Naive B cell (primary cell): ENCODE results near the gene CLIC5. TPM values are rescaled to one million over a fixed set of nuclear protein-coding genes. Genes with fewer than 3 reads are reported as not detected.
"Not testable (repeated sequence)": the region's sequence is repeated elsewhere in the genome, so short reads cannot be mapped to it uniquely, and the experiment has no call there.

Experiments used
- ATAC-seq, 2 donors: fragments of 150-1000 bp; cut with Tn5 transposase; 2 replicates each; pipeline ENCODE4 v1.10.0; 2021; ENCODE audit warnings: low read depth in 2 of 2, mild to moderate bottlenecking in 2 of 2, moderate library complexity in 2 of 2
- DNase-seq: peaks from one replicate; pipeline ENCODE4 v3.0.0; 2022
- H3K27ac Mint-ChIP-seq, 6 donors: one replicate each; pipeline ENCODE4 v1.8.0; 2020 to 2022; ENCODE audit warnings: mild to moderate bottlenecking in 6 of 6, mixed read lengths in 6 of 6, moderate library complexity in 5 of 6, inconsistent platforms in 2 of 6
- H3K27me3 Mint-ChIP-seq, 3 donors: one replicate each; pipeline ENCODE4 v1.8.0; 2021 to 2022; ENCODE audit warnings: mixed read lengths in 3 of 3, mild to moderate bottlenecking in 1 of 3
- H3K36me3 Mint-ChIP-seq, 2 donors: one replicate each; pipeline ENCODE4 v1.8.0; 2020 to 2022; ENCODE audit warnings: mixed read lengths in 2 of 2, inconsistent platforms in 1 of 2, mild to moderate bottlenecking in 1 of 2
- H3K4me1 Mint-ChIP-seq, 3 donors: one replicate each; pipeline ENCODE4 v1.8.0; 2020 to 2022; ENCODE audit warnings: mixed read lengths in 3 of 3, inconsistent platforms in 1 of 3, mild to moderate bottlenecking in 1 of 3, moderate library complexity in 1 of 3
- H3K4me3 Mint-ChIP-seq, 8 donors: one replicate each; pipeline ENCODE4 v1.8.0; 2020 to 2022; ENCODE audit warnings: mild to moderate bottlenecking in 8 of 8, mixed read lengths in 8 of 8, moderate library complexity in 8 of 8, inconsistent platforms in 2 of 8
- H3K9me3 Mint-ChIP-seq, 7 donors: one replicate each; pipeline ENCODE4 v1.8.0; 2020 to 2022; ENCODE audit warnings: mixed read lengths in 7 of 7, mild to moderate bottlenecking in 5 of 7, inconsistent platforms in 2 of 7, moderate library complexity in 1 of 7
- polyA plus RNA-seq, 6 donors: library from polyadenylated mRNA; unstranded; fragments of 300-500 nt; fragmentation: Illumina TruSeq; gene quantifications; one replicate each; pipeline ENCODE4 v1.2.3, GENCODE V29; 2021; ENCODE audit warnings: low read depth in 6 of 6

CLIC5 gene
- polyA plus RNA-seq, 6 donors from 2014 or later = 0.05 to 1.3 (median 0.13) TPM; not detected in 1

DNA sequence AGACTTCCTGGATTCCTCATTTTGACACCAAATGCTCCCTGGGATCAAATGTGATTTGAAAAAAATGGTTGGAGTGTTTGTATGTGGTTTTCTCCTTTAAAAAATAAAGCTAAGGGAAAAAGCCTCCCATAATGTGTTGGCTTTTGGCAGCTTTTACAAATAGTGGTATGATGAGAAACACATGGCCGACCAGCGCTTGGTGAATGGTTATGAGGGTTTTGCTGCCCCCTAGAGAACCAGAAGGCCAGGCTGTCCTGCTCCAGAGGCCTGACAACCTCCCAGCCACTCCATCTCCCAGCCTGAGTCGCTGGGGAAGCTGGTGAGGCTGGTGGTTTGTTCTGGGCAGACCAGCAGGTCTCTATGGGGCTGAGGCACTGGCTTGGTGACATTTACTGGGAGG, 69.3 kb downstream of the CLIC5 start:
- Mint-ChIP-seq H3K4me1 (no peaks in the 10 kb centered on the region), H3K27ac (no peak overlapping the region), H3K4me3 (no peak overlapping the region), H3K27me3 (peaks cover 0 to 7% (median 4%) of the 10 kb centered on the region in 3 donors), H3K9me3 (peaks cover 0 to 2% (median 0%) of the 10 kb centered on the region in 7 donors), H3K36me3 (no peaks in the 10 kb centered on the region)
- ATAC-seq (no peak), DNase-seq (no peak)

DNA sequence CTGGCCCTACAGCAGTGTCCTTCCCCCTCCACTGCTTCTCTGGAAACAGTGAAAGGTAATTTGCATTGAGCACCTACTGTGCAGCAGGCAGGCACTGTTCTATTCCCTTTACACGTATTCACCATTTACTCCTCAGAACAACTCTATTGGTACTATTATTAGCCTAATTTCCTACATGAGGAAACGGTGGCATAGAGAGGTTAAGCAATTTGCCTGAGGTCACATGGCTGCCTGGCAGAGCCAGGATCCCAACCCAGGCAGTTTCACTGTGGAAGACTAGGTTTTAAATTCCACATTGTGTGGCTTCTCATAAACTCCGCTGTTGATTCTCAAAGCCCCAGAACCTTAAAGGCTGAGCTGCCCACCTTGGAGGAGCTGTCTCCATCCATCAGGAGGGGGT, 72.7 kb downstream of the CLIC5 start:
- Mint-ChIP-seq H3K9me3 (no peaks in the 10 kb centered on the region), H3K4me1 (no peaks in the 10 kb centered on the region), H3K36me3 (no peaks in the 10 kb centered on the region), H3K27ac (no peak overlapping the region), H3K4me3 (no peak overlapping the region), H3K27me3 (peaks cover 0 to 4% (median 0%) of the 10 kb centered on the region in 3 donors)
- no peak for DNase-seq
- no peak for ATAC-seq

DNA sequence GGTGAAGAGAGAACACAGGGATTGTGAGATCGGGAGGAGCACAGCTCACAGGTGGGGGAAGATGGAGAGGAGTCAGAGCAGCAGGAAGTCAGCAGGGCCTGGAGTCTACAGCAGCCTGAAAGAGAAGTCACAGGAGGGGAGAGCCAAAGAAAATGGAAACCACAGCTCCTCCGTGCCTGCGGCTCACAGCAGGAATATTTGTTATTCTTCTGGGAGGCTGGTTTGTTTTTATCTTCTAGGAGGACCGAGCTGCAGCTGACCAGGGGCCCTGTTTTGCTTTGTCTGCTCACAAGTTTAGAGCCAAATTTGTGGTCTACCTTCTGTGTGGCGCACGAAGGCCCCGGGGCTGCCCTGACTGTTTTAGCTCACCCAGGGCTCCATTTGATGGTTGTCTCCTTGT, 81.8 kb downstream of the CLIC5 start:
- H3K4me3 Mint-ChIP-seq = no peak overlapping the region
- peaks cover 0 to 8% (median 0%) of the 10 kb centered on the region in 3 donors for H3K27me3 Mint-ChIP-seq
- no peaks in the 10 kb centered on the region for H3K36me3 Mint-ChIP-seq
- no peaks in the 10 kb centered on the region for H3K4me1 Mint-ChIP-seq
- DNase-seq (no peak), ATAC-seq (no peak)
- H3K27ac Mint-ChIP-seq = no peak overlapping the region
- H3K9me3 Mint-ChIP-seq = no peaks in the 10 kb centered on the region

DNA sequence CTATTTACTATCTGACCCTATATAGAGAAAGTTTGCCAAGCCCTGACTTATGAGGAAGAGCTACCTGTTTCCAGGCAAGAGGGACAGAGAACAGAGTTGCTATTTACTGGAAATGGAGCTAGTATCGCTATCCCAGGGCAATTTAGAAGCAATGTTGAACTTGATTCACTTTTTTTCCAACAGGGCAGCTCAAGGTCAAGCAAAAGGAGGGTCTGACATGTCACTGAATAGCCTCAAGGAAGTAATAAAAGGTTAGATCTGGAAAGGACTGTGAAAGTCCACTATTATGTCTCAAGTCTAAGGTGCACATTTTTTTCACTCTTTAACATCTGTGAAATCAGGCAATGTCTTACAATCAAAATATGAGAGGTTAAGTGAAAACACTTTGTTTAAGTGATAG, 84.4 kb downstream of the CLIC5 start:
- H3K9me3 Mint-ChIP-seq = no peaks in the 10 kb centered on the region
- H3K4me3 Mint-ChIP-seq = no peak overlapping the region
- no peaks in the 10 kb centered on the region for H3K4me1 Mint-ChIP-seq
- peaks cover 0 to 8% (median 4%) of the 10 kb centered on the region in 3 donors for H3K27me3 Mint-ChIP-seq
- no peaks in the 10 kb centered on the region for H3K36me3 Mint-ChIP-seq
- H3K27ac Mint-ChIP-seq = no peak overlapping the region
- DNase-seq (no peak), ATAC-seq (no peak)

DNA sequence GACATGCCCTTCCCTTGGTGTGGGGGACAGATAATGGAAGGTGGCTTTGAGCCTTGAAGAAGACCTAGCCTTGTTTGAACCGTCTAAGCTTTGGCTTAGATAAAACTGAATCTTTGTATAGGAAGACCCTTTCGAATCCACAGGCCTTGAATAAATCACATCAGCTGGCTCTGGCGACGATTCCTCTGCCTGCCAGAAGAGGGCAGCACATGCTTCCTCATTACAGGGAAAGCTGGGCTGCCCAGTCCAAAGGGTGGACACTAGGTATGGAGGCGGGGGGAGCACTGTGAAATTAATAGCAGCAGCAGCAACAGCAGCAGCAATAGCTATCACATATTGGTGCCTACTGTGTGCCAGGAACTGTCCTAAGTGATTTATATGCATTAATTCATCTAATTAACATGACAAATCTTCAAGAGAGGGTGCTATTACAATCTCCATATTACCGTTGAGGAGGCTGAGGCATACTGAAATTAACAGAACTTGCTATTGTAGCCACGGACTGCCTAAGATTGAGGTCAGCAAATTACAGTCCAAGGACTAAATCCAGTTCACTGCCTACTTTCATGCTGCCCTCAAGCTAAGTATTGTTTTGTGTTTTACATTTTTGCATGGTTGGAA, 85.1 kb downstream of the CLIC5 start:
- Mint-ChIP-seq H3K36me3 (no peaks in the 10 kb centered on the region), H3K27ac (no peak overlapping the region), H3K27me3 (peaks cover 0 to 8% (median 4%) of the 10 kb centered on the region in 3 donors), H3K4me1 (no peaks in the 10 kb centered on the region), H3K4me3 (peak overlapping the region in 1 of 8 donors; percentile 18), H3K9me3 (no peaks in the 10 kb centered on the region)
- ATAC-seq = no peak
- peak; percentile 12 for DNase-seq

DNA sequence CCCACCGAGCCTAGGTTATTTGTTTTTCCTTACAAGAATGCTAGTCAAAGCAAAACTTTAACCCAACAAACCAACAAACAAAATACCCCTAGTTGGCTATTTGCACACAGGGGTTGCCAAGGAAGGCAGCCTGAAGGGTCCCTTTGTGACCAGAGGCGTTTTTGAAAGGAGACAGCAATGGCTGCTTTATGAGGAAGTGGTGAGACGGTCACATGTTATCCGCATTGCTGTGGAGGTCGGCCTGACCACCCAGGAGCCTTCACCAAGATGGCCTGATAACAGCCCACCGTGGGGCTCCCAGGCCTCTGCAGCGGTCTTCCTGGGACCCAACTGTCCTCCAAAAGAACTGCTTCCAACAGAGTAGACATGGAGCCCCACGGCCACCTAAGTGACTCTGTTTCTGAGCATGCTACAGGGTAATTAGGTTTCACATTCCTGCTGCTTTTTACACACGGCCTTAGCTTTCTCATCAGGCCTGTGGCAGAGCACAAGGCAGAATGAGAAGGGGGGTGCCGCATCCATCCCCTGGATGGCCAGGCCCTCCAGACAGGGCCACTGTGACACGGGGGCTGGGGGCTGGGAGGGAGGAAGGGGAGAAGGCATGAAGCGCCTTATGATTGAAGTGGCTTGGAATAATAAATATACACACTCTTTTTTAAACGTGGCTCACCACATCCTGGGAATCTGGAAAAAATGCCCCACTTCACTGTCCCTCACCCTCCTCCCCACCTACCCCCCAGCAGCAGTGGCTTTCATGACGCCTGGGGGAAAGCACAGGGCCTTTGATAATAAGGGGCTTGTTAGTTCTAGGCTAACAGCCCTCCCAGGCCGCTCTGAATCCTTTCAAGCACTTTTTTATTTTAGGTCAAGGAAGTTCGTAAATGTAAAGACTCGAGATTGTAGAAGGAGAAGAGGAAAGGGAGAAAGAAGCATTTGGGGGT, 86.0 kb downstream of the CLIC5 start:
- Mint-ChIP-seq H3K9me3 (no peaks in the 10 kb centered on the region), H3K27me3 (peaks cover 0 to 8% (median 4%) of the 10 kb centered on the region in 3 donors), H3K4me3 (peak overlapping the region in 2 of 8 donors; percentile 18 to 36), H3K4me1 (no peaks in the 10 kb centered on the region), H3K36me3 (no peaks in the 10 kb centered on the region), H3K27ac (no peak overlapping the region)
- DNase-seq (no peak), ATAC-seq (no peak)

DNA sequence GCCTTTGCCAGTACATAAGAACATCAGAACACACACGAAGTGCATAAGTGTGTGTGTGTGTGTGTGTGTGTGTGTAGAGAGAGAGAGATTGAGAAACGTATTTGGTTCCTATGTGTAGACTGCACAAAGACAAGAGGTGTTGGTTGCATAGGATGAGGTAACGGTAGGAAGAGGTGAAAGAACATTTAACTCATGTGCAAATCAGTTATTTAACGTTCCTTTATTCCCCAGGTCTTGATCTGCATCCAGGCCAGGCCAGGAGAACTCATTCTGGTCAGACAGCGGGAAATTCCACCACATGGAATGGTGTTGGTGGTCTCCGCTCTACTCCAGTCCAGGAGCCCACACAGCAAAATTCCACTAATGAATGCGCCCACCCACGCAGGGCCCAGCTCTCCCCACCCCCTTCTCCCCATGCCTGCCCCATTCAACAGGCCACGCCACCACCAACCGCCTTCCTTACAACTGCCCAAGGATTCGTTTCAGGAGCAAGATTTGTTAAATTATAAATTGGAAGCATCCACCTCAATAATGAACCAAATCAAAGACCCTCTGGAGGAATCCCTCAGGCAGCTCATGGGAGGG, 86.8 kb downstream of the CLIC5 start:
- Mint-ChIP-seq H3K27ac (no peak overlapping the region), H3K4me3 (no peak overlapping the region), H3K27me3 (peaks cover 0 to 6% (median 4%) of the 10 kb centered on the region in 3 donors), H3K36me3 (no peaks in the 10 kb centered on the region), H3K9me3 (no peaks in the 10 kb centered on the region), H3K4me1 (no peaks in the 10 kb centered on the region)
- ATAC-seq (no peak), DNase-seq (no peak)

DNA sequence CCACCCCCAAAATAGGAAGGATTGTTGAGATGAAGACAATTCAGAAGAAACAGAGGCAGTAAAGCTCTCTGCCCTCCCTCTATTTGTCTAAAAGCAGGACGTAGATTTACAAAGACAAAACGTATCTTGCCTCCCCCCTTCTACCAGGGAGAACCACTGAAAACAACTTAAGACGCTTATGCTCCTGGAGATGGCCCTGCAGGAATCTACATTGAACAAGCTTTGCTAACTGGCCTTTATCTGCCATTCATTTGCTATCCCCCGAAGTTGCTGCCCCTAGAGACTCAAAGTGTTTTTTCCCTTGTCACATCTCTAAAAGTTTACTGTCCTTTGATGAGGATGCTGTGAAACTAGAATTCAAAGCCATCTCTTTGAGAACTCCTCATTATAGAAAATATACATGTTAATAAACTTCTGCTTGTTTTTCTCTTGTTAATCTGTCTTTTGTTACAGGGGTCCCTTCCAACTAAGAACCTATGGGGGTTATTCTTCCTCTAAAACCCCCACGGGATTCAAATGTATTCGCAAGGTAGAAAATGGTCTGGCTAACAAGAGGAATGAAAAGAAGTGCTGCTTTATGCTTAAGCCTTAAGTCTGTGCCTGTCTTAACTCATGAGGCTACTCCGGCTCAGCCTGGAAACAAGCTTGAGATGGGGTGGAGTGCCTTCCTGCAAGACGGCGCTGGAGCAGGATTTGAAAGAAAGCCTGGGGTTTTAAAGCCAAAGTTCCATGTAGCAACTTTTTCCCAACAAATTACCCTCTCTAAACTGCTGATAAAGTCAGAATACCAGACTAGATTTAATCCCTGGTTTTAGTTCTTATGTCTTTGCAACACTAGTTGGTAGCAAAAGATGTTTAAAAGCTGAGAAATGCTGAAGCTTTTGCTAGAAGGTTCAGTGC, 88.0 kb downstream of the CLIC5 start:
- no peak overlapping the region for H3K27ac Mint-ChIP-seq
- no peak overlapping the region for H3K4me3 Mint-ChIP-seq
- no peaks in the 10 kb centered on the region for H3K36me3 Mint-ChIP-seq
- peaks cover 0 to 4% (median 0%) of the 10 kb centered on the region in 3 donors for H3K27me3 Mint-ChIP-seq
- no peaks in the 10 kb centered on the region for H3K9me3 Mint-ChIP-seq
- no peak for ATAC-seq
- DNase-seq = no peak
- peaks cover 1 to 2% (median 1%) of the 10 kb centered on the region in 3 donors for H3K4me1 Mint-ChIP-seq

DNA sequence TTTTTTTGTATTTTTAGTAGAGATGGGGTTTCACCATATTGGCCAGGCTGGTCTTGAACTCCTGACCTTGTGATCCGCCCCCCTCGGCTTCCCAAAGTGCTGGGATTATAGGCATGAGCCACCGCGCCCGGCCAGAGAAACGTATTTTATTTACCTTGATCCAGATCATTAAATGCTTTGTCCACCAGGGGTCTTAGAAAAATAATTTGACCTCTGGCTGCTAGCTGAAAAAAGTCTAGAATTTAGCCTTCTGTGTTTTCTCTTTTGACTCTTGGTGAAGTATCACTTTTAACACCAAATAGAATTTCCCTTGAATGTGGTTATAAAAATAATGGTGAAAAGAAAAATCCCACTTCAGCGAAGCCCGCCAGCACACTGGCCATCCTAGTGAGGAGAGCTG, 89.2 kb downstream of the CLIC5 start:
- H3K36me3 Mint-ChIP-seq, ATAC-seq, H3K4me3 Mint-ChIP-seq, DNase-seq, H3K9me3 Mint-ChIP-seq, H3K4me1 Mint-ChIP-seq, H3K27me3 Mint-ChIP-seq: not testable (repeated sequence)
- H3K27ac Mint-ChIP-seq = peak overlapping the region in 1 of 6 donors; percentile 18

DNA sequence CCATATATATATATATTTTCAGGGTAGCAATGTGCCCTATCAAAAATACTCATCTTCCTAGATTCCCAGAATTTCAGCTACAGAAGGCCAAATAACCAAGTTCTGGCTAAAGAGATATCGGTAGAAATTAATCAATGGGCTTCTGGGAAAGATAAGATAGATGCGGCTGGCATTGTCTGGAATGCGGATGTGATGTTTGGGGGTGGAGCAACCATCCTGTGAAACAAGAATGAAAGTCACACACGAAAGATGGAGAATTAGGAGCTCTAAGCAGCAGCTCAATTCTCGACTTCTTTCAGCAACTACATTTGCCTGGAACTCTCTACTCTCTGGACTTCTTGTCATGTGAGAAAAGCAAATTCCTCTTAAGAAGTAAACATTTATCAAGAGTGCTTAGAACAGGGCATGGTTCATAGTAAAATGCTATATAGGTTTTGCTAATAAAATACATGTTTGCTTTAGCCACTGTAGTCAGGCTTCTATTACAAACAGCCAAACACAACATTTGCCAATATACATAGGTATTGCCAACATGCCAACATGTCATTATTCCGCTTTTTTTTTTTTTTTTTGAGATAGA, 90.8 kb downstream of the CLIC5 start:
- Mint-ChIP-seq H3K9me3 (no peaks in the 10 kb centered on the region), H3K36me3 (no peaks in the 10 kb centered on the region), H3K27me3 (peaks cover 0 to 4% (median 0%) of the 10 kb centered on the region in 3 donors), H3K4me1 (peaks cover 3 to 6% (median 4%) of the 10 kb centered on the region in 3 donors), H3K27ac (no peak overlapping the region), H3K4me3 (no peak overlapping the region)
- ATAC-seq (no peak), DNase-seq (no peak)

DNA sequence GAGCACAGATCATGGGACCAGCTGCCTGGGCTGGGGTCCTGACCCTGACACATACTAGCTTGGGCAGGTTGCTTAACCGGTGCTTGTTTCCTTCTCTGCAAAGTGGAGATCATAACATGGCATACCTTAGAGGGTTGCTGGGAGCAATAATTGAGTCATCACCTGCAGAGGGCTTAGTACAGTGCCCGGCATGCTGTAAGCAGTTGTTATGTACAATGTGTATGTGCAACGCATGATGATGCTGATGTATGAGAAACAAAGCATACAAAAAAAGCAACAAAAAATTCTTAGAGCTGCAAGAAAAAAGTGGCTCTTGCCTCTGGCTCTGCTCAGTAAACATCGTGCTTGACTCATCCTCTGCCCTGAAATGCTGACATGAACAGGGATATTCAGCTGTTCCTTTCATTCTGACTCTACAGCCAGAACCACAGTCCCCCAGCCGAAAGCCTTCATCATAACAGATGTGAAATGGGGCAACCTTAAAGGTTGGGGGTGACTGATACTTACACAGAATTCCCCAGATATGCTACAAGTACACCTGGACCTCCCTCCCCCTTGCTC, 91.7 kb downstream of the CLIC5 start:
- Mint-ChIP-seq H3K27me3 (peaks cover 0 to 4% (median 0%) of the 10 kb centered on the region in 3 donors), H3K4me1 (peaks cover 3 to 6% (median 4%) of the 10 kb centered on the region in 3 donors), H3K4me3 (no peak overlapping the region), H3K27ac (no peak overlapping the region), H3K9me3 (no peaks in the 10 kb centered on the region), H3K36me3 (no peaks in the 10 kb centered on the region)
- no peak for DNase-seq
- no peak for ATAC-seq

DNA sequence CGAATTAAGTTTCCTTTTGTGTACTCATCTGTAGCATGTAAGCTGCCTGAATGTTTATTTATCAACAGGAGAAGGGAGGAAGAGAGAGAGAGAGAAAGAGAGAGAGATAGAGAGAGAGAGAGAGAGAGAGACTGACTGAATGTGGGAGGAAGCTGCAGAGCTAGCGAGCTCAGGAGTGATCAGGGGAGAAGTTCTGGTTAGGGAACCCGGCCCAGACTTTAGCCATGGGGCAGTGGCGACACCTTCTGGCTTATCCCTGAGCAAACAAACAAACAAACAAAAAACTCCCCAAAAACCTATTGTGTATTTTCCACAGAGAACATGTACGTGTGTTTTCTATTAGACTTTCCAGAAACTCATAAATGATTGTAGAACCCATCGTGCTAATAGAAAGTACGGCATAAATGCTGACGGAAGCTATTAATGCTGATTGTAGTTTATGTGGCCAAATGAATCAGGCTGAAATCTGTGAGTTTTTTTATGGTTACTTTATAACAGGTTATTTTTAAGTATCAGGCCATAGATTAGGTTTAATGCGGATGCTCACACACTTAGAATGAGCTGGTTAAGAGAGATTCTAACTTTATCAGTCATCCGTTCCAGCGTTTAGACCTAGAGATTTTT, 92.8 kb downstream of the CLIC5 start:
- ATAC-seq = peak in 1 of 2 donors; percentile 40
- H3K4me1 Mint-ChIP-seq = peaks cover 3 to 6% (median 4%) of the 10 kb centered on the region in 3 donors
- no peak overlapping the region for H3K27ac Mint-ChIP-seq
- peaks cover 0 to 4% (median 0%) of the 10 kb centered on the region in 3 donors for H3K27me3 Mint-ChIP-seq
- peak; percentile 24 for DNase-seq
- no peaks in the 10 kb centered on the region for H3K36me3 Mint-ChIP-seq
- no peaks in the 10 kb centered on the region for H3K9me3 Mint-ChIP-seq
- H3K4me3 Mint-ChIP-seq = no peak overlapping the region
